Measurements from ENCODE around the gene SIAH2.
"Not testable (repeated sequence)": the region's sequence is repeated elsewhere in the genome, so short reads cannot be mapped to it uniquely, and the experiment has no call there.

The SIAH2 gene, protein sequence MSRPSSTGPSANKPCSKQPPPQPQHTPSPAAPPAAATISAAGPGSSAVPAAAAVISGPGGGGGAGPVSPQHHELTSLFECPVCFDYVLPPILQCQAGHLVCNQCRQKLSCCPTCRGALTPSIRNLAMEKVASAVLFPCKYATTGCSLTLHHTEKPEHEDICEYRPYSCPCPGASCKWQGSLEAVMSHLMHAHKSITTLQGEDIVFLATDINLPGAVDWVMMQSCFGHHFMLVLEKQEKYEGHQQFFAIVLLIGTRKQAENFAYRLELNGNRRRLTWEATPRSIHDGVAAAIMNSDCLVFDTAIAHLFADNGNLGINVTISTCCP

GRCh38 chr3:150763122-150763840, at the start of gene SIAH2:
Gene SIAH2 (minus strand): TSS chr3:150763169. CDS start chr3:150762849, 320 bp downstream.
- DNase-seq (ENCODE audit: low spot score): peak; percentile 92

DNA sequence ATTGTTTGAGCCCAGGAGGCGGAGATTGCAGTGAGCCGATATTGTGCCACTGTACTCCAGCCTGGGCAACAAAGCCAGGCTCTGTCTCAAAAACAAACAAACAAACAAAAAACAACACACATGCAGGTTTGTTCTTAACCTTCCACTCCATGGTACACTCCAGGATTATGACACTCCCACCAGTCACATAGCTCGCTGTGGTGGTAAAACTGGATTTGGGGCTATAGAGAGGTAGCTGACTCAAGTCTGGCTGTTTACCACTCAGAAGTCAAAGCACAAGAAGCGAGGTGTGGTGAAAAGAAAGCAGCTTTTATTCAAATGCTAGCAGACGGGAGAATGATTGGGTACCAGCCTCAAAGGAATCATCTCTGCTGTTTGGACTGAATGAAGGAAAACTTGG, 49.0 kb upstream of the SIAH2 start:
- no peak for DNase-seq (ENCODE audit: low spot score)

- DNase-seq (ENCODE audit: low spot score): no peak
Measured at GRCh38 chr3:150810641-150811040, 47.7 kb upstream of the SIAH2 start.

- no peak for DNase-seq (ENCODE audit: low spot score)
Measured at GRCh38 chr3:150806185-150806835, 43.3 kb upstream of the SIAH2 start.

DNA sequence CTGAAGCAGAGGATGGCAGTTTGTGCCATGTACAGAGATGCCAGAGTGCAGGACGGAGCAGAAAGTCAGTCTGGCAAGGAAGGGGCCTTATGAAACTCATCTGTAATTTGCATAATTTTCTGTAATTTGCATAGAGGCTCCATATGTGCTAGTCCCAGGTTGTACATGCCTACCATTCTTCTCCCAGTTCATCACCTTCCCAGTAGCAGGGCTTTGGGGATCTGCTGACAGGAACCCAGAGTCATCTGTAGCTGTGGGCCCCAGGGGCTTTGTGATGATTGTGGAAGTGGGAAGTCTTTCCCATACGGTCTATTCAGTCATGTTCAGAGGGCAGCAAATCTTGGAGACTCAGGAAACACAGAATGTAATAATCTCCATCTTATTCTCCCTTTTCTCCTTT, 42.4 kb upstream of the SIAH2 start:
- no peak for DNase-seq (ENCODE audit: low spot score)

DNA sequence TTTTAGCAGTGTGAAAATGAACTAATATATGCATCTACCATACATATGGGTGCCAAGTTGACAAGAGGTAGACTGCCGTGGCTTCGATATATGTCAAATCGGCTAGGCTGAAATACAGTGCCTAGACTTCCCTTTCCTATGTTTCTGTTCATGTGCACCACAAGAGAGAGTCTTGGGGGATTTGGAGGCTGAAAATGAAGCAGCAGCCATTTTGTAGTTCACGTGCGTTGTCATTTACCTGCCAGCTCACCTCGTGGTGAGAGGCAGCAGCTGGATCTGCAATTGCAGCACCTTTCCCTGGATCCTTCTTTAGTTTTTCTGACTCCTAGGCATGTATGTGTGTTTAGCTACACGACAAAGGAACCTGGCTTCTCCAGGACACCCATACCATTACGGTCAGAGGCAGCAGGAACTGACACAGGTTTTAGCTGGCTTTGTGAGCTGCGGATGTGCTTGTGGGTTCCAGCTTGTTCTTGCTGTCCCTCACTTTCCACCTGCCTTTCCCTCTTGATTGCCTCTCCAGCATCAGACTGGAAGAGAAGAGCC, 40.5 kb upstream of the SIAH2 start:
- DNase-seq (ENCODE audit: low spot score): no peak

- no peak for DNase-seq (ENCODE audit: low spot score)
Measured at GRCh38 chr3:150800722-150801121, 37.8 kb upstream of the SIAH2 start.

DNA sequence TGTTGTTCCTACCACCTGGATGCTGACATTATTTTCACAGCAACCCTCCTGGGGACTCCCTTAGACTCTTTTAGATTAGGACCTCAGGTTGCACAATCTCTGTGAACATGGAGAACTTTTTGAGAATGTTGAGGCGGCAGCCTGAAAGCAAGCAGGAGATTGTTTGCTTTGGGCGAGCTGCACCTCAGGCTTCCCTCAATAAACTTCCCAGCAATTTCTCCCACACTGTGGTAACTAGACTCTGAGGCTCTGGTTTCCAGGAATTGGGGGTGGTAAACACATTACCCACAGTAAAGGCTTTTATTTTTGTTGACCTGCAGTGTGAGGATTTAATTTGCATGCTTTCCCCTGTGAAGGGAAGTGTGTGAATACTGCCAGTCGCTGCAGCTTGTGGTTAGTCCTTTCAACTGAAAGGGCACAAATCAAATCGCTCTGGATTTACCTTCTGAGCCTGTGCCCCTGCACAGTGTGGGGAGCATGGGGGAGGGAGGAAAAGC, 35.2 kb upstream of the SIAH2 start:
- DNase-seq (ENCODE audit: low spot score): no peak

- DNase-seq (ENCODE audit: low spot score): no peak
Measured at GRCh38 chr3:150797155-150797554, 34.2 kb upstream of the SIAH2 start.

- DNase-seq (ENCODE audit: low spot score): not testable (repeated sequence)
Measured at GRCh38 chr3:150796527-150796926, 33.6 kb upstream of the SIAH2 start.

DNA sequence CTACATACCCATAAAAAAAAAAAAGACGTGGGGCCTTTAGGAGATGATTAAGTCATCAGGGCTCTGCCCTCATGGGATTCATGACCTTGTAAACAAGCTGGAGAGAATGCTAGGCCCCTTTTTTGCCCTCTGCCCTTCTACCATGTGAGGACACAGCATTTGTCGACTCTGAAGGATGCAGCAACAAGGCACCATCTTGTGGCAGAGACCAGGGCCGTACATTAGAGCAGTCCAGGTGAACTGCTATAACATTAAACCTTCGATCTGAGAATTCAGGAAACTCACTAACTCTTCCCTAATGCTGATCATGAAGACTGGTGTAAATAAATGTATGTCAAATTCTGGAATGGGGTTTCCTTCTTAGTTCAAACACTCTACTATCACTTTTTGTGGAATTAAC, 30.7 kb upstream of the SIAH2 start:
- DNase-seq (ENCODE audit: low spot score): no peak

- no peak for DNase-seq (ENCODE audit: low spot score)
Measured at GRCh38 chr3:150790629-150791028, 27.7 kb upstream of the SIAH2 start.

DNA sequence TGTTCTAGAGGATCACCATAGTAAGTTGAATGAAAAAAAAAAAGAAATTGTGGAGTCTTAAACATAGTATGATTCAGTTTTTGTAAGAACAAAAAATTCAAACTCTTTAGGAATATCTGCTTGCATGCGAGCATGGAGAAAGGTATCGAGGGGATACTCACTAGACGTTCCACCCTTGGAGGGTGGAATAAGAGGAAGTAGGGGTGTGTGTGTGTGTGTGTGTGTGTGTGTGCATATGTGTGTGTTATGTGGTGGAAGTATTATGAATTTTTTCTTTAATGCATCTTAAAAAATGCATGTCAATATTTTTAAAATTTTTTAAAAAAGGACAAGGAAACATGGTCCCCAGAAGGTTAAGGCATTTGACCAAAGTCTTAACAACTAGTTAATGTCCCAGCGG, 26.5 kb upstream of the SIAH2 start:
- no peak for DNase-seq (ENCODE audit: low spot score)

GRCh38 chr3:150787741-150788370, 24.9 kb upstream of the SIAH2 start:
- peak; percentile 50 for DNase-seq (ENCODE audit: low spot score)

DNA sequence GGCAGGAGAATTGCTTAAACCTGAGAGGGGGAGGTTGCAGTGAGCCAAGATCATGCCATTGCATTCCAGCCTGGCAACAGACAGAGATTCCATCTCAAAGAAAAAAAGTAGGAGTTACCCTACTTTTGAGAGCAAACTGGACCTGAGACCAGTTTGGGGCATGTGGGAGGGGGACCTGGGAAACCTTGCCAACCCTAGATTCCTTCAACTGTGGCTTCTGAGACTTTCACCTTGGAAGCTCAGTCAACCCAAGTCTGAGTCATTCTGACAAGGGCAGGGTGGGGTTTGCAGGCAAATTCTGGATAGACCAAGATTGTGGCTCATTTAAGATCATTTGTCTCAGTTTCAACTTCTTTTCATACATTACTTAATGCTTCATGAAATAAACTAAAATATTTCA, 23.8 kb upstream of the SIAH2 start:
- no peak for DNase-seq (ENCODE audit: low spot score)

DNA sequence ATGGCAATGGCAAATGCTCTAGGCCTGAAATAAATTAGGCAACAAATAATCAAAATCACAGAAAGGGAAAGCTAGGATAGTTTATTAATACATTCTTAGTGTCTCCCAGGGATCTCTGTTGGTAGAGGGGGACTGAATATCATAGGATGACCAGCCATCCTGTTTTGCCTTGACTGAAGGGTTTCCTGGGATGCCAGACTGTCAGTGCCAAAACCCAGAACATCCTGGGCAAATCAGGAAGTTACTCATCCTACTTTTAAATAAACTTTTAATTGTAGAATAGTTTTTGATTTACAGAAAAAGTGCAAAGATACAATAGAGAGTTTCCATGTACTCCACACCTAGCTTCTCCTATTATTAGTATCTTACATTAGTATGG, 21.8 kb upstream of the SIAH2 start:
- DNase-seq (ENCODE audit: low spot score): no peak

DNA sequence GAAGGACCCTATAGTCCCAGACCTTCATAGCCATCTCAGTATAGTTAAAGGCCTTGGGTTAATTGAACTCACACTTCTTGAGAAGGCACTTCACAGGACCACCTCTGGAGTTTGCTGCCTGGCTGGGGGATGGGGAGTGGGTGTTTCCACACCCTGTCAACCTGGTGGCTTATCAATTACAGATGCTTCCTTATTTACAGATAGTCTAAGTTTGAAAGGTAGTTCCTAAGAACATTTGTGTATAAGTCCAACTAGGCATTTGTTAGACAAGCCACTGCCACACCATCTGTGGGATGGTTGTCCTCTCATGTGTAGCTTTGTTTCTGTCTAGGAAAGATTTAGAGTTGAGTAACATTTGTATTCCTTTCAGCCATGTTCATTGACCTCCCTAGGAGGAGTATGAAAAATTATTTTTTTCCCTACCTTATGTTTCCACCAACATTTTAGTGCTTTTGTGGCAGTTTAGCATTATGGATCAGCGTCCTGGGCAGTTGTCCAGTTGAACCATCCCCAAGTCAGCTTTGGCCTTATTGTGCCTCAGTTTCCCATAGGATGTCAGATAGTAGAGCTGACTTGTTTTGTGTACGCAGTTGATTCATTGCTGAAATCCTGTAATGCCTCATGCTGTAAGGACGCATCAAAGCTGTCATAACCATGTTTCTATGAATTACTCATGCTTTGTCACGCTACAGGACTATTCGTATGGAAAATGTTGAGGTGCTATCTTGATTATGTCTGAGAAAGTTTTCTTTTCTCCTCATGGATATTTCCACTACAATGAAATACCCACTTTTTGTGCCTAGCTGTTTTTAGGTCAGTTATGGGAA, 21.2 kb upstream of the SIAH2 start:
- no peak for DNase-seq (ENCODE audit: low spot score)

- no peak for DNase-seq (ENCODE audit: low spot score)
Measured at GRCh38 chr3:150783316-150783715, 20.3 kb upstream of the SIAH2 start.

DNA sequence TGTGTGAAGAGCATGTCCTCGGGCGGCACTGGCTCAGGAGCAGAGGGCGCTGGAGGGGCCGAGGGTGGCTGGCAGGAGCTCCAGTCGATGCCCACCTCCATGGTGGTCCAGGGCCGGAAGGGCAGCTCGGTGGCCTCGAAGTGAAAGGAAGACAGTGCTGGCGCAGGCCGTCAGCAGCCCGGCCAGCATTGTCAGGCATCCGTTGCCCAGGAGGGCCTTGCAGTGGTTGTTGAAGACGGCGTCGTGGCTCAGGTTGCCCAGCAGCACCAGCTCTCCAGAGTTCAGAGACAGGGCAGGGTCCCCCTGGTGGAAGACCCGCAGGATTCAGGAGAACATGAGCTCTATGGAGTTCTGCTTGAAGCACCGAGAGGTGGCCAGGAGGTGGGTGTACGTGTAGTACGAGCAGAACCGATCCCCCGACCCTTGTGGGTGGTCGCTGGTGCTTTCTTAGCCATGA, 16.5 kb upstream of the SIAH2 start:
- no peak for DNase-seq (ENCODE audit: low spot score)

- DNase-seq (ENCODE audit: low spot score): no peak
Measured at GRCh38 chr3:150778793-150779401, 15.9 kb upstream of the SIAH2 start.
